ENCODE results near the gene NOTUM.
A peak's percentile ranks its signal among the peaks of the same experiment; 100 is the strongest.

The NOTUM gene

DNA sequence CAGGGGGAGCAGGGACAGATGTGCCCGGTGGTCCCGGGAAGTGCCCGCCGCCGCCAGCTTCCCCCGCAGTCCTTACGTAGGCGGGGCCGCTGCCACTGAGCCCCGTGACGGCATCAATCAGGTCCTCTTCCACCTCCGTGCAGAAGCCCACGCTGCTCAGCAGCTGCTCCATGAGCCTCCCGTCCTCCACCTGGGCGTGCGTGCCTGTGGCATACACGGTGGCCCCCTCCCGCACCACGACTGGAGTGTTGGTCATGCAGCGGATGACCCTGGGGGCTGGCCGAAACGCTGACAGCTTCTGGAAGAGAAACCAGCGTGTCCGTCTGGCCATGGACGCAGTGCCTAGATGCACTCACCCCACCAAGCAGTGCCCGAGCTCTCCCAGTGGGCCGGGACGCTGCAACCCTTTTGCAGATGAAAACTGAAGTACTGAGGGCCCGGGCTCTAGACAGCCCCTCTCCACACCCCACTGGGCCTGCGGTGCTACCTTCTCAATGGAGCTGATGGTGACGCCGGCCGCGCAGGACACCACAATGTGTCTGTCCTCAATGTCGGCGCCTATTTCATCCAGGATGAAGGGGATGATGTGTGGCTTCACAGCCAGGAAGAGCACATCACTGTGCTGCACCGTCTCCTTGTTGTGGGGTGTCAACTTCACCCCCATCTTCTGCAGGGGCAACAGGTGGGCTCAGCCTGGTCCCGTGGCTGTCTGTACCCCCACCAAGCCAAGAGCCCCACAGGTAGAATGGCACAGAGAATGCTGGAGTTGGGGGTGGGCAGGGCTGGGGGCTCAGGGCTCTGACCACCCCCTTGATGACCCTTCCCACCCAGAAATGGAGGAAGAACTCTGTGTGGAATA lies 25.9 kb downstream of the NOTUM start:
- no peak for DNase-seq

DNA sequence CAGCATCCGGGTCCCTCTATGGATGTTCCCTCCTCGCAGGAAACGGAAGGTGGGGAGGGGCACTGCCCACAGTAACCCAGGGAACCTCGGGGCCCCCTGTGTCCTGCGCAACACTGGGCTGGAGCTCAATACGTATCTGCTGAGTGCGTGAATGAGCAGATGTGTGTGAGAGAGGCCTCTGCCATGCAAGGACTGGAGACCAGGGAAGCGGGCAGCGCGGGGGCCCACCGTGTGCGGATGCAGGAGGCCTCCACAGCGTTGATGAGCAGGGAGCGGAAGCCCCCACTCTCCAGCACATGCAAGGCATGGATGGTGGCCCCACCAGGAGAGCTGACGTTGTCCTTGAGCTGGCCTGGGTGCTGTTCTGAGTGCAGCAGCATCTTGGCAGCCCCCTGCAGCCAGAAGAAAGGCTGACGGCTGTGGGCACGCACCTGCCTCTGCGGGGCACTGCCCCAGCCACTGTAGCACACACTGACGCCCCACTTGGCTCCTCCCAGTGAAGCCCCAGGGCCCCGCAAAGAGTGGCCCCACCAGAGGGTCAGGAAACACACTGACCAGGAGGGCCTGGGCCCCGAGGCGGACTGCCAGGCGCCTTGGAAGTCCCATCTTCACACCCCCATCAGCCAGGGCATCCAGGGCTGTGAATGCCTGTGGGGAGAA lies 26.8 kb downstream of the NOTUM start:
- no peak for DNase-seq

DNA sequence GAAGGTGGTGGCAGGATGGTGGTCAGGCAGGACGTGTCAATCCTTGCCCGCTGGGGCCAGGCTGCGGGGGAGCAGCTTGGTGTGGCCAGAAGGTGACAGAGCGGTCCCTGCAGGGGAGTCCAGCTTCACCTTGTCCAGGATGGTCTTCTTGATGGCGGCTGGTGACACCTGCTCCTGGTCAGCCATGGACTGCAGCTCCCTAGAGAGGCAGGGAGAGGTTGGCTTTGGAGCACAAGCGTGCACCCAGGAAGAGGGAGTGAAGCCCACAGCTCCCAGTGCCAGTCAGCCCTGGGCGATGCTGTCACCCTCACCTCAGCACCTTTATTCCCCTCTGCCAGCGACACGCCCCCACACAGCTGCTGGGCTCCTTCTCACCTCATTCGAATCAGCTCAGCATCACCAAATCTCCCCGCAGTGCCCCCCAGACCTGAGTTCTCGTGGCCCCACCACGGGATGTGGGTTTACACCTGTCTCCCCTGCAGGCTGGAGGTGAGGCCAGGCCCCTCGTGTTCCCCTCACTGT lies 27.7 kb downstream of the NOTUM start:
- no peak for DNase-seq

DNA sequence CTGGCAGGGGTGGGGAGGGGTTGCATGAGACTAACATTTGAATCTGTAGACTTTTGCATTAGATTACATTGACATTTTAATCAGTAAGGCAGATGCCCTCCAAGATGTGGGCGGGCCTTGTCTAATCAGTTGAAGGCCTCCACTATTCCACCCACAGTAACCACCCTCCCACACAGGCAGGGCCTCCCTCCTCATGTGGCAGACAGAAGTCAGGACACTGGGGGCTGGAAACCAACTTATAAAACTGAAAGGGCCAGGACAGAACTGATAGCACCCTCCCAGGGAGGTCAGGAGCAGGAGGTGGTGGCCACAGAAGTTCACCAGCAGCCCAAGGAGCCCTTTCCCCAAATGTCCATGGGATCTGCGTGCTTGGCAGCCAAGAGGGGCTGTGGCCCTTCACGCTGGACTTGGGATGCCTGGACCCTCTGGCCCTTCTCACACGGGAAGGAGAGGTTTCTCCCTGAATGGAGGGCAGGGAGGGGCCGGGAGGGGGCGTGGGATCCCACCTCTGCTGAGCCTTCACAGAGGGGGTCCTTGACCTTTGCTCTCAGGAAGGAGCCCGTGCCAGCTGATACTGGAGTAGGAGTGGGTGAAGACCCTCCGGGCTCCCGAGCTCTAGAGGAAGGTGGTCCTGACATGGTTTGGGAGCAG lies 28.5 kb downstream of the NOTUM start:
- no peak for DNase-seq

DNA sequence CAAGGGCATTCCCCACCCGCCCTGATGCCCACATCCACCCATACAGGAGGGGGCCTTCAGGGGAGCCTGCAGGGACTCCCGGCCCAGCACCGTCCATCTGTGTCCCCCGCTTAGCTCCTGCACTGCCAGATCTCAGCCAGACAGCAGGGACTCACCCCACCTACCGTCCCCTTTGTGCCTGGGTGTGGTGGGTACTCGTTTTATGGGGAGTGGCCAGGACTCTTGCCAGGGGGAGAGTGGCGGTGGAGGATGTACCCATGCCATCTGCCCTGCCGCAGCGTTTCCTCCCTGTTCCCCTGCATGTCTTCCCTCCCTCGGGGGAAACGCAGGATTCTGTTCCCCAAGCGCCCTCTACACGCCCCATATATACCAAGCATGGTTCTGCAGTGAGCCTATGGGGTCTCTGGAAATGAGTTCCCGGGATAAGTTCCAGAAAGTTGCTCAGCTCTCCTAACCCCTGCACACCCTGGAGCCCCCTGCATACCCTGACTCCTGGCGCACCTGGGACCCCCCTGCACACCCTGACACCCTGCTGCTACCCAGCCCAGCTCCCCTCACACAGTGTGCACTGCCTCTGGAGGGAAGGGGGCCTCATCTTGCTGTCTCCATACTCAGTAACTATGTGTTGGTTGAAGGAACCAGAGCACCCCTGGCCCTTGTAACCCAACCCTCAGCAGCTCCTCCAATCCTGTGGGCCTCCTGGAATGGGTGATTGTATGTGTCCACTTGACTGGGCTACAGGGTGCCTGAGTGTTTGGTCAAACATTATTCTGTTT lies 29.2 kb downstream of the NOTUM start:
- no peak for DNase-seq

DNA sequence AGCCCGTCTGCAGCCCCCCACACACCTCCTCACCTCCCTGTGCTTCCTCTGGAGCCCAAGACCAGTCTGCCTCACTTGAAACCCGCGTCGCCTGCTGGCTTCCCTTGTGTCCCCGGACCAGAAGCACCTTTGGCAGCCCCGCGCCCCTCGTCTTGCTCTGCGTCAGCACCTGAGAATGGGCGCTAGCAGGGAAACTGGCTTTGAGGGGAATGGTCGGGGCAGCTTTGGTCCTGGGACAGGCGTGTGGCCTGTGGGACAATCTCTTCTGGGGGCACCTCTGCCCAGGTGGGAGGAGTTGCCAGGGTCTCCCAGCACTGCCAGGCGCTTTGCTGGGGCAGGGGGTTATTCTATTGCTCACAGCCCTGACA lies 29.8 kb downstream of the NOTUM start:
- no peak for DNase-seq

DNA sequence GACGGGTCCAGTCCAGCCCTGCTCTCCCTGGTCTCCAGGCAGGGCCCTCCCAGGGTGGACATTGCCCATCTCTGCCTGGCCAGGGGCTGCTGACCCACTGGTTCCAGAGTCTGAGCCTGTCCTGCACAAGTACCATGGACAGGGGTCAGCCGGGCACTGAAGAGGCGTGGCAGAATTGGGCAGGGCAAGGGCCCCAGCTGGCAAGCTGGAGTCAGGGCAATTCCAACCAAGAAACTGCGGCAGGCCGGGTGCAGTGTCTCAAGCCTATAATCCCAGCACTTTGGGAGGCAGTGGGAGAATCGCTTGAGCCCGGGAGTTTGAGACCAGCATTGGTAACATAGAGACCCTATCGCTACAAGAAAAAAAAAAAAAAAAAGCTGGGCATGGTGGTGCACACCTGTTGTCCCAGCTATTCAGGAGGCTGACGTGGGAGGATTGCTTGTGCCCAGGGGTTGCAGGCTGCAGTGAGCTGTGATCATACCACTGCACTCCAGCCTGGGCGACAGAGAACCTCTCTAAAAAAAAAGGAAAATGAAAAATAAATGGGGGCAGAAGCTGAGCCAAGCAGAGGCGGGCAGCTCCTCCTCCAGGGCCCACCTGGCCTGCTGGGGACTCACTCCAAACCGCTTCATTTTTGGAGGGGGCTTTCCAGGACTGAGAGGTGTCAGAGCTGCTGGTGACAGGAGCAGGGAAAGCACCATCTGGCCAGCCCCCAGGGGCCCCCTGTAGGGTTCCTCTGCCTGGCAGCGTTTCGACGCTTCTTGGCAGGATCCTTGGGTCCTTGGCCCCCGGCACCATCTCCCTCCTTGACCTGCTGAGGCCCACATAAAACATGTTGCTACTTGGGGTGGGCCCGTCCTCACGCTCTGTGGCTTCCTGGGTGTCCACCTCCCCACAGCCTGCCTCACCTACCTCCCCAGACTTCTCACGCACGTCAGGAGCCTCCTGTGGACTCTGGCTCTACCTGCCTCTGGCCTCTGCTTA lies 30.6 kb downstream of the NOTUM start:
- DNase-seq, result no peak

DNA sequence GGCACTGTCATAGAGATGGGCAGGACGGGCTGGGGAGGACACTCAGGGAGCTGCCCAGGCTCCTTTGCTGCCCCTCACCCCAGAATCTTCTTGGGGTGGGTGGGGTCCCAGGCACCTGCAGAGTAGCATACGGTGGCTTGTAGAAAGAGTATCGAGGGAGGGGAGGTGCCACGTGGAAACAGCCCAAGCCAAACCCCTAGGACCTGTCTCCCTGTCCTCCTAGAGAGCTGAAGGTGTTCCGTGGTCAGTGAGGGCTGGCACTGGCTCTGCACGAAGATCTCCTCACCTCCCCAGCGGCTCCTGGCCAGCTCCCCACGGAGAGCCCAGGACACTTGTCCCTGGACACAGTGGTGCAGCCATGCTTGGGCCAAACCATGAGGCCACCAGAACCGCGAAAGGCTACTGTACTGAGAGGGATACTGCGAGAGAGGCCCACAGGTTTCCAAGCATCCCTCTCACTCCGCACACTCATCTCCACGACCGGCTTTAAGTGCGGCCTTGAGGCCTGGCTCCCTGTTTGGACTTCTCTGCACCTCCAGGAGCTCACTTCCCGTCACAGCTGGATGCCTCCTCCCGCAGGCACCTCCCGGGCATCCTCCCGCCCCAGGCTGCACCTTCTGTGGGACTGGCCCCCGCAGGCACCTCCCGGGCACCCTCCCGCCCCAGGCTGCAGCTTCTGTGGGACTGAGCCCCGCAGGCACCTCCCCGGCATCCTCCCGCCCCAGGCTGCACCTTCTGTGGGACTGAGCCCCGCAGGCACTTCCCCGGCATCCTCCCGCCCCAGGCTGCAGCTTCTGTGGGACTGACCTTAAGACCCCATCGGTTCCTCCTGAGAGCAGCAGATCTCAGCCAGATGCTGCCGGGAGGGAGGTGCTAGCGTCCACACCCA lies 31.5 kb downstream of the NOTUM start:
- DNase-seq, result no peak

DNA sequence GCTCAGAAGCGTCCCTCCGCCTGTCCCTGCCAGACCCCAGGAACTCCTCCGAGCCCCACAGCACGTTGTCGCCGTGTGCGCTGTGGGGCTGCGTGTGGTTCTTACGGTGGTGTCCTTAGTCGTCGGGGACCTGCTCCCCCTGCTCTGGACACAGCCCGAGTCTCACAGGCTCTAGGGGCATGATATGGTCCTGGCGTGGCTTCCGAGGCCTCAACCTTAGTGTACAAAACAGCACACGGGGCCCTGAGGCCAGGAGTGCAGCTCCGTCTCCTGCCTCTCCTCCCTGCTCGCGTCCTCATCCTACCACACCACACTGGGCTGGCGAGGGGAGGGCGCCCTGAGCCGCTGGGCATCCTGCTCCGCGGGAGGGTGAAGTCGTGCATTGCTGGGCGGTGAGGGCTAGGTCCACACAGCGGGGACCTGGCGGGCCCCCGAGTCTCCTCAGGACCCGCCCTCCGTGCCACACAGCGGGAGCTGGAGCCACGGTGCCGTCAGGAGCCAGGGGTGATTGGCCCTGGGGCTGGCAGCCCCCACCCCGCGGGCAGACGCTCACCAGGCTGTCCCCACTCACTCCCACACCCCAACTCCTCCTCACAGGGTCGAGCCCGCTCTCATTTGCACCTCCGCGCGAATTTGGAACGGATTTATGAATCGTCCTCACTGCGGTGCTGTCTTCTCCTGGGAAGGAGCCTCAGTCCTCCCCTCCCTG lies 32.3 kb downstream of the NOTUM start:
- peak in 1 of 2 experiments; percentile 29 for DNase-seq

DNA sequence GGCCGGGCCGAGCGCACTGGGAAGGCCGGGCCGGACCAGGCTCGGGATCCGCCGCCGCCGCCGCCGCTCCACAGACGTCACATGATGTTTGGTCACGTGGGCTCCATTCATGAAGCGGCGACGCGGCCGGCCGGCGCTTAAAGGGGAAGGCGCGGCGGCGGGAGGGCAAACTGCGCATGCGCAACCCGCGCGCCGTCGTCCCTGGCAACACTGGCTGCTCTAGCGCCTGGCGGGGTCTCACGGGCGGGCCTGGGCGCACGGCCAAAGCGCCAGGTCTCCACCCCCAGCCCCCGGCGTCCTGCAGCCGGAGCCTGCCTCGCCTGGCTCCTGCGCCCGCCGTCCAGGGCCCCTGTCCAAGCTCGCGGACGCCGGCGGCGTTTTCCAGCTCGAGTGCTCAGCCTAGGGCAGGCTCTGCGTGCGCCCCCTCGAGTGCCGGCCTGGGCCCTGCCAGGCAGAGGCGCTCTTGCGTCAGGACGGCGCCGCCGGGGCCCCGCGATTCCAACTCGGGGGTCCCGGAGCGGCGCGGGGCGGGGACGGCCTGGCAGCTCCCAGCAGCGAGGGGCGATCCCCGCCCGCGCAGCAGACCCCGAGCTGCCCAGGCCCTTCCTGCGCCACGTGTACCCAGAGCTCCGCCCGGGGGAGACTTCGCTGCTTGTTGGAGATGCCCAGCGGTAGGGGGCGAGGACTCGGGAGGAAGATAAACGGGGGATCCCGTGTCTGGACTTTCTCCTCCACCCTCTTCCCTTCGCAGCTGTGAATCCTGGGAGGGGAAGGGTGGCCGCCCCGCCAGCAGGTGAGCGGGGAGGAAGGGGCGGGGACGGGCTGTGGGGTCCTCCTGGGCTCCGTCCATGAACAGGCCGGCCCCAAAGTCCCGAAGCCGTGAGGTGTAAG lies 33.1 kb downstream of the NOTUM start, which contains the start of gene MAFG:
MAFG (minus strand) TSS at position 83 of the 891 bp plus-strand sequence. CDS start 4,550 bp downstream, outside the sequence.
- DNase-seq, result peak; percentile 92 to 93

DNA sequence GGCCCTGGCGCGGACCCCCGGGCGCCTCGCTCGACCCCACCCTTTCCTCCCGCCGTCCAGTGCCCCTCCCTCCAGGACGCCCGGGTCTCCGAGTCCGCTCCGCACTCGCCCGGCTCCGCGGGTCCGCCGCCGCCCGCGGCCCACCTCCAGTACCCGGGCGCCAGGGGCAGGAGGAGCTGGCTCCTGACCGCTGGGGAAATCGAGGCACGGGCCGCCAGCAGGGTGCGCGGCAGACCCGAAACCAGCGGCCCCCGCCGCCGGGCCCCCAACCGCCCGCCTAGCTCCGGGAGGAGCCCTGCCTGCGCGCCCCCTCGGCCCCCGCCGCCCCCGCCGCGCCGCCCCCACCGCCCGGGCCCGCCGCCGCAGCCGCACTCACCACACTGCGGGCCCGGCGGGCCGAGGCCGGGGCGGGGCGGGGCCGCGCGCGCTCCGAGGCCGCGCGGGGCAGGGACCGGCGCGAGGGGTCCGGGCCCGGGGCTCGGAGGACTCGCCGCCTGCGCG lies 33.8 kb downstream of the NOTUM start:
- DNase-seq, result no peak

DNA sequence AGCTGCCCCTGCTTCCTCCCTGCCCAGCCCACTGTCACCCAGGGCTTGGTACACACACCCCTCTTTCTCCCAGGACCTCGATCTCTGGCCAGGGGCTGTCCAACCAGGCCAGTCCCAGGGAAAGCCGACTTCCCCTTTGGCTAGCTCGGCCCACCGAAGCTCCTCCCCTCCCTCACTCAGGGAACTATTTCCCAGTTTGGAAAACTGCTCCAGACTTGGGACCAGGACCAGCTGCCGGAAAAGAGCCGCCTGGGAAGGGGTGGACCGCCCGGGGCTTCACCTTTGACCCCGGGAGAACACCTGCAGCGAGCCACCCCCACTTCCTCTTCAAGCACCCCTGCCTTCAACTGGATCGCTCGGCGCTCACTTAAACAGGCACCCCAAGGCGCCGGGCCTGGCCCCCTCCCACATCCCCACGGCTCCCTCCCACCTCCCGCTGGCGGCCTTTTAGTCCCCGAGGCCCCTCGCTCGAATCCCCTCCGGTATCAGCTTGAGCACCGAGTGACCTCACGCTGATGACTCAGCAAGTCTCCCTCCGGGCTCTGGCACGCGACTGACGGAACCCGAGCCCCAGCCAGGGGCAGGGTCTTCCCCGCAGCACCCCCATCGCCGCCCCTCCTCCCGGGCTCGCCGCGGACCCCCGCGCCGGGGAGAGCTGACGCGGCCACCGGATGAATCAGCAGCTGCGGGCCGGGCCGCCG lies 34.4 kb downstream of the NOTUM start:
- peak; percentile 78 to 82 for DNase-seq

DNA sequence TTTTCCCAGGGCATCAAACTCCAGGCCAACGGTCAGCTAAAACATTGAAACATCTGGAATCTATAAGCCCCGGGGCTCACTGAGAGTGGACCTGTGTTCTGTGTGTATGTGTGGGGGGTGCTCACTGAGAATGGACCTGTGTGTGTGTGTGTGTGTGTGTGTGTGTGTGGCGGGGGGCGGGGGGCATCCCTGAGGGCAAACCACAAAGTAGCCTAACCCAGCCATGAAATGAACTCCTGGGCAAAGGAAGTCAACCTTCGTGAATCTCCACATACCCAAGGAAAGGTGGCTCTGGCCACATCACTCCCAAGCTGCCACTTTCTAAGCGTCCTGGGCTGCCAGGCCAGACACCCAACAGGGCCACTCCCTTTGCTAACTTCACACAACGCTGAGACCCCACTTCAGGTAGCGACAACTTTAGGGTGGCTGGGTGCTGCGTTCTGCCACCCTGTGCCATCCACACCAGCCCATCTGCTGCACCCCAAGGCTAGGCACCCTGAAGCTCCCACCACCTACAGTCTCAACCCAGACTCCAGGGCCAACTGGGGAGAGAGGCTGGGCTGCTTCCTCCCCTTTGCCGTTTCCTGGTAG lies 35.0 kb downstream of the NOTUM start:
- peak in 1 of 2 experiments; percentile 44 for DNase-seq

DNA sequence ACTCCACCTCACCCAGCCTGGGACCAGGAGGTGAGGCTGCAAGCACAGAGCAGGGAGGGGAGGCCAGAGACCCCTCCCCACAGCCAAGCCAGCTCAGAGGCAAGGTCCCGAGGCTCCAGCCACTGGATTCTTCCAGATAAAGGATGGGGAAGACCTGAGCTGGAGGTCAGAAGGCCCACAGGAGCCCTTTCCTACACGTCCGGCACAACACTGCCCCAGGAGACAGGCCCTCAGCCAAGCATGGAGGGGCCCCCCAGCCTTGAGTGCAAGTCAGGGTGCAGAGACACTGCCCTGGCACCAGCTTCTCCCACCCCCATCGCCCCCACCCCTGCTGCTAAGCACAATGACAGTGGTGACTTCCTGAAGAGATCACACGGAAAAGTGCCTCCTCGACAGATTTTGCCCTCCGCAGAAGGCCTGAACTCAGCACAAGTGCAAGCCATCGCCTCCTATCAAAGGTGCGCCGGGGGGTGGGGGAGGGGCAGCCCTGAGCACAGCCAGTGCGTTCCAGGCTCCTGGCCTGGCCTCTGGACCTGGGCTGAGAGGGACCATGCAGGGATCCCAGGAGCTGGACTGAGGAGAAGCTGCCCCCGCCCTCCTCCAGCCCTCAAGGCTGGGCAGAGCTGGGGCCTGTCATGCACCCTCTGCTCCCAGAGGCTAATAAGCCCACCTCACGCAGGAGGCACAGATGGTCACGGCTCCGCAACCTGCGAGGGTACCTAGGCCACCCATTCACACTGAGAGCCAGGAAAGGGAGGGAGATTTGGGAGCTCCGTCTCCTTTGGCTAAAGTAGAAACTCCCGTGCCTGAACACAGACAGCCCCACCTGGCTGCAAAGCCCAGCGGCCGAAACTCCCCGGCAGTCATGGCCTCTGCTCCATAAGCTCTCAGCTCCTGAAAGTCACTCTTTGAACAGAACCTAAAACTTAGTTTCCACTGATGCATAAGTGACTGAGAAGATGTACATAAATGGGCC lies 36.1 kb downstream of the NOTUM start:
- no peak for DNase-seq

DNA sequence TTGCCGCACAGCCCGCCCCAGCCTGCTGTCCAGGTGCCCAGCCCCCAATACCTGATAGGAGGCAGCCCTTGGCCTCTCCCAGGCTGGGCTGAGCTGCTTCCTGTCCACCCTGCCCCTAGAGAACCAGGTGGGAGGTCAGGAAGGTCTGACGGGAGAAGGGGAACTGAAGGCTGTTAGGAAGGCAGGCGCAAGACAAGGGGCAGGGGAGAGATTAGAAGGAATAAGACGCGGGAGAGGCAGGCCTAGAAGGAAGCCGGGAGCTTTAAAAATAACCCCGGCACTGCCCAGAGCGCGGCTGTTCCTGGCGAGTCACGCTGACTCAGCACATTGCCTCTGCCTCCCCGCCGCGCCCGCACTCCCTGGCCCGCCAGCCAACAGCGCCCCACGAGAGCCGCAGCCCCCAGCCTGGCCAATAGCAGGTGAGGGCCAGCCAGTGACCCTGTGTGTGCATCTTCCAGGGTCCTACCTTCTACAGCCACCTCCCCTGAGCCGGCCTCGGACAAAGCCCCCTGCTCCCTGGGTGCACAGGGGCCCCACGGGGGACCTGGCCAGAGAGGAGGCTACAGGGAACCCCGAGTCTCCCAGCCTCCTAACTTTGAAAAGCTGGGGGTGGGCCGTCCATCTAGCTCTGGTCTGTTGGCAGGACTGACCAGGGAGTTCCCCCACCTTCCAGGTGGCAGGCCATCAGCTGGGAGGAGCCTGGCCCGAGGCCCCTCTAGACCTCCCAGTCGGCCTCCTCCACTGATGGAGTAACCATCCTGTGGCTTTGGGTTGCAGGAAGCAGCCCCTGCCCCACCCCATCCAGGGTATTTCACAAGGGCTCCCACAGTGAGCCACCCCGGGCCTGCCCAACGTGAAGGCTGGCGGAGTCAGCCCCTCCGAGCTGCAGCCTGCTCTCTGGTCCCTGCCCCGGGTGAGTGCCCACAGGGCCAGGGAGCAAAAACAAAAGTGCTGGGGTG lies 37.4 kb downstream of the NOTUM start:
- DNase-seq, result no peak
